ENCODE results near the gene ADARB2.

ADARB2 gene

GRCh38 chr10:1213252-1214070 is 523.9 kb downstream of the ADARB2 start:
- H3K79me2 ChIP-seq (ENCODE audit: control insufficient read depth, low read length) = no peaks in the 10 kb centered on the region
- no peaks in the 10 kb centered on the region for H3K27me3 ChIP-seq (ENCODE audit: control insufficient read depth, low read length)
- no peaks in the 10 kb centered on the region for H3K9me3 ChIP-seq (ENCODE audit: control insufficient read depth, insufficient read depth, low read length)
- H3K27ac ChIP-seq (ENCODE audit: low read depth, low read length) = no peak overlapping the region
- H3K9me2 ChIP-seq (replicated peaks; ENCODE audit: control insufficient read depth, low read length) = no peaks in the 10 kb centered on the region
- H3K36me3 ChIP-seq (ENCODE audit: control insufficient read depth, low read length) = no peaks in the 10 kb centered on the region
- no peak overlapping the region for H3K4me3 ChIP-seq (ENCODE audit: low read length)
- H3F3A ChIP-seq (ENCODE audit: control insufficient read depth, insufficient read depth) = no peaks in the 10 kb centered on the region
- H4K20me1 ChIP-seq (ENCODE audit: control insufficient read depth, insufficient read depth, low read depth, low read length) = no peaks in the 10 kb centered on the region
- no peak overlapping the region for H3K4me2 ChIP-seq (ENCODE audit: low read length)
- no peaks in the 10 kb centered on the region for H3K4me1 ChIP-seq (ENCODE audit: control insufficient read depth, low read length)
- TF ChIP-seq CTCF (IDR thresholded peaks at IDR 0.05; ENCODE audit: low read depth, low read length, poor library complexity, severe bottlenecking) (no peak), EZH2phosphoT487 (IDR thresholded peaks at IDR 0.05; ENCODE audit: borderline replicate concordance, low read length) (no peak)

GRCh38 chr10:1212571-1213141 is 524.7 kb downstream of the ADARB2 start:
- no peak overlapping the region for H3K4me3 ChIP-seq (ENCODE audit: low read length)
- no peak overlapping the region for H3K27ac ChIP-seq (ENCODE audit: low read depth, low read length)
- H3K27me3 ChIP-seq (ENCODE audit: control insufficient read depth, low read length) = no peaks in the 10 kb centered on the region
- no peaks in the 10 kb centered on the region for H3K4me1 ChIP-seq (ENCODE audit: control insufficient read depth, low read length)
- H3K4me2 ChIP-seq (ENCODE audit: low read length) = no peak overlapping the region
- H3K9me3 ChIP-seq (ENCODE audit: control insufficient read depth, insufficient read depth, low read length) = no peaks in the 10 kb centered on the region
- H3K36me3 ChIP-seq (ENCODE audit: control insufficient read depth, low read length) = no peaks in the 10 kb centered on the region
- H3K9me2 ChIP-seq (replicated peaks; ENCODE audit: control insufficient read depth, low read length) = no peaks in the 10 kb centered on the region
- no peaks in the 10 kb centered on the region for H3K79me2 ChIP-seq (ENCODE audit: control insufficient read depth, low read length)
- TF ChIP-seq EZH2phosphoT487 (IDR thresholded peaks at IDR 0.05; ENCODE audit: borderline replicate concordance, low read length) = no peak
- no peak for TF ChIP-seq CTCF (IDR thresholded peaks at IDR 0.05; ENCODE audit: low read depth, low read length, poor library complexity, severe bottlenecking)
- H3F3A ChIP-seq (ENCODE audit: control insufficient read depth, insufficient read depth) = no peaks in the 10 kb centered on the region
- no peaks in the 10 kb centered on the region for H4K20me1 ChIP-seq (ENCODE audit: control insufficient read depth, insufficient read depth, low read depth, low read length)

GRCh38 chr10:1211844-1212570 is 525.3 kb downstream of the ADARB2 start:
- no peaks in the 10 kb centered on the region for H4K20me1 ChIP-seq (ENCODE audit: control insufficient read depth, insufficient read depth, low read depth, low read length)
- H3K4me2 ChIP-seq (ENCODE audit: low read length) = no peak overlapping the region
- H3K79me2 ChIP-seq (ENCODE audit: control insufficient read depth, low read length) = no peaks in the 10 kb centered on the region
- no peak for TF ChIP-seq CTCF (IDR thresholded peaks at IDR 0.05; ENCODE audit: low read depth, low read length, poor library complexity, severe bottlenecking)
- no peak for TF ChIP-seq EZH2phosphoT487 (IDR thresholded peaks at IDR 0.05; ENCODE audit: borderline replicate concordance, low read length)
- H3K36me3 ChIP-seq (ENCODE audit: control insufficient read depth, low read length) = no peaks in the 10 kb centered on the region
- no peaks in the 10 kb centered on the region for H3K9me3 ChIP-seq (ENCODE audit: control insufficient read depth, insufficient read depth, low read length)
- no peak overlapping the region for H3K4me3 ChIP-seq (ENCODE audit: low read length)
- no peaks in the 10 kb centered on the region for H3K9me2 ChIP-seq (replicated peaks; ENCODE audit: control insufficient read depth, low read length)
- H3K27me3 ChIP-seq (ENCODE audit: control insufficient read depth, low read length) = no peaks in the 10 kb centered on the region
- H3F3A ChIP-seq (ENCODE audit: control insufficient read depth, insufficient read depth) = no peaks in the 10 kb centered on the region
- no peak overlapping the region for H3K27ac ChIP-seq (ENCODE audit: low read depth, low read length)
- H3K4me1 ChIP-seq (ENCODE audit: control insufficient read depth, low read length) = no peaks in the 10 kb centered on the region

Measured in DOHH2 (cell line).